ENCODE measurements around the gene RADX.

- TF ChIP-seq EZH2 (optimal IDR thresholded peaks at IDR 0.05; ENCODE audit: low read depth, low read length) (no peak), CTCF (IDR thresholded peaks at IDR 0.05; ENCODE audit: low read length) (no peak), EZH2phosphoT487 (IDR thresholded peaks at IDR 0.05; ENCODE audit: low read length) (no peak)
Measured at GRCh38 chrX:106728337-106728736, 116.6 kb downstream of the RADX start.
